HG03354 (cell line): ENCODE results near the gene PLA2R1.
A peak's percentile ranks its signal among the peaks of the same experiment; 100 is the strongest.

Experiments
- ATAC-seq: cut with Tn5 transposase; IDR thresholded peaks from one replicate; pipeline ENCODE4 v1.9.1; 2021; ENCODE audit warnings: mild to moderate bottlenecking; ENCODE audit not compliant: unreplicated experiment, poor library complexity, severe bottlenecking

PLA2R1 gene

GRCh38 chr2:159944874-159945273 lies 117.5 kb downstream of the PLA2R1 start:
- ATAC-seq: no peak

GRCh38 chr2:159942146-159942545 lies 120.3 kb downstream of the PLA2R1 start:
- ATAC-seq: no peak

- ATAC-seq: no peak
These were observed 120.7 kb downstream of the PLA2R1 start for GRCh38 chr2:159941729-159942128.

GRCh38 chr2:159939946-159940345 lies 122.5 kb downstream of the PLA2R1 start:
- peak; percentile 88 for ATAC-seq

GRCh38 chr2:159938395-159938794 lies 124.0 kb downstream of the PLA2R1 start:
- no peak for ATAC-seq

GRCh38 chr2:159936471-159936870 lies 125.9 kb downstream of the PLA2R1 start:
- no peak for ATAC-seq

- peak; percentile 92 for ATAC-seq
These were observed 128.7 kb downstream of the PLA2R1 start for GRCh38 chr2:159933727-159934049.

GRCh38 chr2:159933040-159933726 lies 129.2 kb downstream of the PLA2R1 start:
- peak; percentile 67 for ATAC-seq

GRCh38 chr2:159926695-159927094 lies 135.7 kb downstream of the PLA2R1 start:
- no peak for ATAC-seq

GRCh38 chr2:159925975-159926374 lies 136.4 kb downstream of the PLA2R1 start:
- ATAC-seq: no peak

- ATAC-seq: peak; percentile 62
These were observed 139.9 kb downstream of the PLA2R1 start for GRCh38 chr2:159922563-159922962.

GRCh38 chr2:159921752-159922404 lies 140.5 kb downstream of the PLA2R1 start:
- ATAC-seq: peak; percentile 97

GRCh38 chr2:159916511-159916910 lies 145.9 kb downstream of the PLA2R1 start:
- no peak for ATAC-seq

GRCh38 chr2:159913900-159914299 lies 148.5 kb downstream of the PLA2R1 start:
- ATAC-seq: no peak

GRCh38 chr2:159912580-159912979 lies 149.8 kb downstream of the PLA2R1 start:
- peak; percentile 83 for ATAC-seq

GRCh38 chr2:159910951-159911350 lies 151.5 kb downstream of the PLA2R1 start:
- ATAC-seq: no peak

- ATAC-seq: no peak
These were observed 153.8 kb downstream of the PLA2R1 start for GRCh38 chr2:159908623-159909022.

GRCh38 chr2:159907909-159908308 lies 154.5 kb downstream of the PLA2R1 start:
- no peak for ATAC-seq

- no peak for ATAC-seq
These were observed 156.3 kb downstream of the PLA2R1 start for GRCh38 chr2:159905926-159906714.

- peak; percentile 62 for ATAC-seq
These were observed 157.5 kb downstream of the PLA2R1 start for GRCh38 chr2:159904959-159905305.
